ENCODE results near the gene MAP2K3. TPM values are rescaled to one million over a fixed set of nuclear protein-coding genes. Genes with fewer than 3 reads are reported as not detected.
"Not testable (repeated sequence)": the region's sequence is repeated elsewhere in the genome, so short reads cannot be mapped to it uniquely, and the experiment has no call there.

Gene MAP2K3
- total and polyA plus RNA-seq, 10 of the 15 experiments (the other 5 are each of a cell fraction or from before 2014, with no cell fraction given), result 0.71 to 39.4 (median 18.6) TPM

GRCh38 chr17:21327921-21328320, 43.4 kb downstream of the MAP2K3 start:
- H3K4me2 ChIP-seq (ENCODE audit: control insufficient read depth, insufficient read depth); CTCF ChIA-PET; H3K4me1 ChIP-seq (ENCODE audit: control insufficient read depth, insufficient read depth, low read length); H3K9me3 ChIP-seq (replicated peaks; ENCODE audit: control insufficient read depth, insufficient read depth, low read length); H3K79me2 ChIP-seq (ENCODE audit: control insufficient read depth, insufficient read depth, low read length); BruUV-seq (replicated peaks); SMC1A ChIA-PET (ENCODE audit: uncharacterized antibody, unreplicated experiment); FAIRE-seq; H2AFZ ChIP-seq (ENCODE audit: control insufficient read depth, low read depth, low read length); H3K27ac ChIP-seq (ENCODE audit: control insufficient read depth, insufficient read depth); H3K36me3 ChIP-seq (ENCODE audit: control insufficient read depth in 2 of 2, insufficient read depth in 2 of 2, low read length in 1 of 2); H3K27me3 ChIP-seq (replicated peaks in 1 of 2; ENCODE audit: control insufficient read depth in 2 of 2, insufficient read depth in 2 of 2, low read length in 1 of 2); RAD21 ChIA-PET (ENCODE audit: unreplicated experiment); intact Hi-C loops (cut with micrococcal nuclease; ENCODE audit: unreplicated experiment); POLR2A ChIA-PET; H4K20me1 ChIP-seq (ENCODE audit: control insufficient read depth, insufficient read depth); H3K9ac ChIP-seq (ENCODE audit: control insufficient read depth, insufficient read depth, low read length); DNase-seq (ENCODE audit: low read depth, low spot score); H3K4me3 ChIP-seq: not testable (repeated sequence)
- peak; percentile 81 for ATAC-seq
- 0% methylated on average over 1 of the region's 1 CpG for WGBS (ENCODE audit: insufficient coverage, insufficient replicate concordance, low lambda C conversion rate, missing lambda C conversion rate)
- in situ Hi-C loops (cut with MboI), result loop anchor here (10.0 kb wide), 1 partner anchor 53 kb away; no protein-coding TSS in a partner anchor
- peak; percentile 72 for TF ChIP-seq JUNB (IDR thresholded peaks at IDR 0.05)

- intact Hi-C loops (cut with micrococcal nuclease; ENCODE audit: unreplicated experiment); H3K4me2 ChIP-seq (ENCODE audit: control insufficient read depth, insufficient read depth): not testable (repeated sequence)
These were observed 44.3 kb downstream of the MAP2K3 start for GRCh38 chr17:21328778-21329177.

More at GRCh38 chr17:21328778-21329177, 44.3 kb downstream of the MAP2K3 start:
- WGBS (ENCODE audit: insufficient coverage, insufficient replicate concordance, low lambda C conversion rate, missing lambda C conversion rate), result 47% methylated on average over 2 of the region's 2 CpGs
- BruUV-seq (replicated peaks); H3K9ac ChIP-seq (ENCODE audit: control insufficient read depth, insufficient read depth, low read length); SMC1A ChIA-PET (ENCODE audit: uncharacterized antibody, unreplicated experiment); H4K20me1 ChIP-seq (ENCODE audit: control insufficient read depth, insufficient read depth); H3K4me1 ChIP-seq (ENCODE audit: control insufficient read depth, insufficient read depth, low read length); H3K27ac ChIP-seq (ENCODE audit: control insufficient read depth, insufficient read depth); FAIRE-seq; RAD21 ChIA-PET (ENCODE audit: unreplicated experiment); CTCF ChIA-PET; H3K9me3 ChIP-seq (replicated peaks; ENCODE audit: control insufficient read depth, insufficient read depth, low read length); H3K4me3 ChIP-seq; DNase-seq (ENCODE audit: low read depth, low spot score); H3K36me3 ChIP-seq (ENCODE audit: control insufficient read depth in 2 of 2, insufficient read depth in 2 of 2, low read length in 1 of 2); H2AFZ ChIP-seq (ENCODE audit: control insufficient read depth, low read depth, low read length); POLR2A ChIA-PET; ATAC-seq; H3K27me3 ChIP-seq (replicated peaks in 1 of 2; ENCODE audit: control insufficient read depth in 2 of 2, insufficient read depth in 2 of 2, low read length in 1 of 2); H3K79me2 ChIP-seq (ENCODE audit: control insufficient read depth, insufficient read depth, low read length): not testable (repeated sequence)
- in situ Hi-C loops (cut with MboI), result loop anchor here (10.0 kb wide), 1 partner anchor 54 kb away; no protein-coding TSS in a partner anchor
